ENCODE data around the gene NEXMIF. TPM values are rescaled to one million over a fixed set of nuclear protein-coding genes. Genes with fewer than 3 reads are reported as not detected.
"Not testable (repeated sequence)": the region's sequence is repeated elsewhere in the genome, so short reads cannot be mapped to it uniquely, and the experiment has no call there.

The NEXMIF gene
- total and polyA plus RNA-seq, 8 donors, result 0.19 to 2.2 (median 1.7) TPM

DNA sequence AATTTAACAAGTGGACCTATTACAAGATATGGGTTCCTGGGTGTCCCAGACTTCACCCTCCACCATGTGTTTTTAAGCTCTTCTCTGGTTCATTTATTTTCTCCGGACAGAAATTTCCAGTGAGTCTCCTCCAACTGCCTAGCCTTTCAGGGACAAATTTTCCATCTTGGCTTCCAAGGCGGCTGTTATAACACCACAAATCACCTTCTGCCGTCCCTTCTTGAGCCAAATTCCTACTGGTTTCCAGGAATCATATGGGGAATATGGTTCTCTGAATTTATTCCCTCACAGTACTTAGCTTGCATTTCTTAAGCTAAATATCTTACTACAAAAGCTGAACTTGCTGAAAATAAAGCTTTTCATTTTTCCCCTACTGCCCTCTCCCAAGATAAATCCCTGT, 18.8 kb downstream of the NEXMIF start:
- FAIRE-seq (no peak), DNase-seq (no peak), ATAC-seq (no peak)
- WGBS, 2 donors, result 66 to 90% methylated on average over 3 of the region's 3 CpGs
- intact Hi-C loops (cut with DNase I), result no loop called here
- H3K4me3 ChIP-seq, result no peak overlapping the region
- no peaks in the 10 kb centered on the region for H3K27me3 ChIP-seq
- H3K27ac ChIP-seq, result no peak overlapping the region
- no peaks in the 10 kb centered on the region for H3K9me3 ChIP-seq
- H3K4me1 ChIP-seq, result no peaks in the 10 kb centered on the region
- no peaks in the 10 kb centered on the region for H3K36me3 ChIP-seq
- TF ChIP-seq, protein P1, sequence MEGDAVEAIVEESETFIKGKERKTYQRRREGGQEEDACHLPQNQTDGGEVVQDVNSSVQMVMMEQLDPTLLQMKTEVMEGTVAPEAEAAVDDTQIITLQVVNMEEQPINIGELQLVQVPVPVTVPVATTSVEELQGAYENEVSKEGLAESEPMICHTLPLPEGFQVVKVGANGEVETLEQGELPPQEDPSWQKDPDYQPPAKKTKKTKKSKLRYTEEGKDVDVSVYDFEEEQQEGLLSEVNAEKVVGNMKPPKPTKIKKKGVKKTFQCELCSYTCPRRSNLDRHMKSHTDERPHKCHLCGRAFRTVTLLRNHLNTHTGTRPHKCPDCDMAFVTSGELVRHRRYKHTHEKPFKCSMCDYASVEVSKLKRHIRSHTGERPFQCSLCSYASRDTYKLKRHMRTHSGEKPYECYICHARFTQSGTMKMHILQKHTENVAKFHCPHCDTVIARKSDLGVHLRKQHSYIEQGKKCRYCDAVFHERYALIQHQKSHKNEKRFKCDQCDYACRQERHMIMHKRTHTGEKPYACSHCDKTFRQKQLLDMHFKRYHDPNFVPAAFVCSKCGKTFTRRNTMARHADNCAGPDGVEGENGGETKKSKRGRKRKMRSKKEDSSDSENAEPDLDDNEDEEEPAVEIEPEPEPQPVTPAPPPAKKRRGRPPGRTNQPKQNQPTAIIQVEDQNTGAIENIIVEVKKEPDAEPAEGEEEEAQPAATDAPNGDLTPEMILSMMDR (IDR thresholded peaks at IDR 0.05), result no peak

DNA sequence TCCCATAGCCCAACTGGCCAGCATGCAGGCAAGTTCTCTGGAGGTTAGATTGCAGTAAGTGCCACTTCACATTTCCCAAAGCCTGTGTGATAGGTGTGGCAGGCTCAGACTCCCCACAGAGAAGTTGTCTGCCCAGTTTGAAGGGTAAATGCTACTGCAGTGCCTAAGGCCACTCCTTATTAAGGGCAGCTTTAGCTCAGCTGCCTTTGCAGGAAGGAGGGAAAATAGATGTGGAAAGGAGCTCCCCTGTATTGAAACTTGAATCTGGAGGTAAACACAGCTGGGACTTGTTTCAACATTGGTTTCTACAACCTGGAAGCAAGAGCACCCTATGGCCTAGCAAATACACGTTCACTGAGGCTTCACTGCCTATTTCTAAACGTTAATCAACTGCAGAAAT, 22.4 kb downstream of the NEXMIF start:
- Histone ChIP-seq H3K27me3 (no peaks in the 10 kb centered on the region), H3K27ac (no peak overlapping the region), H3K4me1 (no peaks in the 10 kb centered on the region), H3K36me3 (no peaks in the 10 kb centered on the region), H3K9me3 (no peaks in the 10 kb centered on the region), H3K4me3 (no peak overlapping the region)
- intact Hi-C loops (cut with DNase I), result no loop called here
- FAIRE-seq (no peak), ATAC-seq (peak in 3 of 4 donors; percentile 68 to 79 (median 73)), DNase-seq (no peak)
- 9 to 18% methylated on average over 2 of the region's 2 CpGs for WGBS, 2 donors
- TF ChIP-seq, protein P1 (IDR thresholded peaks at IDR 0.05), result no peak

DNA sequence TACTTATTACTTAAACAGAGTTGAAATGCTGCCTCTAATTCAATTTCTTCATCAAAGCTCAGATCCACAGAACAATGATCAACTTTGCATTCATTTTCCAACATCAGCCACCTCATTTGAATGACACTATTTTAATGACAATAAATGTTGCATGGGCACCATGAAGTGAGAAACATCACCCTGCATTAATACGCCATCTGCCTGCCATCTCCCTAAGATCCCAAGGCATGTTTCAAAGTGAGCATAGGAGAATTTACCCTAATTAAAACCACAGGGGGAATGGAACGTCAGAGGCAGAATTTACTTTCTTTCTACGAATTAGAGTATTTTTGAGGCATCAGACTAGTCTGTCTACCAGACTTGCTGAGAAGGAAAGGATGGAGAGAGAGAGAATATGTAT, 32.7 kb downstream of the NEXMIF start:
- Histone ChIP-seq H3K27ac (no peak overlapping the region), H3K36me3 (no peaks in the 10 kb centered on the region), H3K4me1 (no peaks in the 10 kb centered on the region), H3K27me3 (no peaks in the 10 kb centered on the region), H3K9me3 (no peaks in the 10 kb centered on the region), H3K4me3 (no peak overlapping the region)
- TF ChIP-seq, protein P1 (IDR thresholded peaks at IDR 0.05), result no peak
- WGBS, 2 donors, result 60 to 84% methylated on average over 3 of the region's 3 CpGs
- intact Hi-C loops (cut with DNase I), result no loop called here
- no peak for FAIRE-seq
- DNase-seq, result no peak
- no peak for ATAC-seq

DNA sequence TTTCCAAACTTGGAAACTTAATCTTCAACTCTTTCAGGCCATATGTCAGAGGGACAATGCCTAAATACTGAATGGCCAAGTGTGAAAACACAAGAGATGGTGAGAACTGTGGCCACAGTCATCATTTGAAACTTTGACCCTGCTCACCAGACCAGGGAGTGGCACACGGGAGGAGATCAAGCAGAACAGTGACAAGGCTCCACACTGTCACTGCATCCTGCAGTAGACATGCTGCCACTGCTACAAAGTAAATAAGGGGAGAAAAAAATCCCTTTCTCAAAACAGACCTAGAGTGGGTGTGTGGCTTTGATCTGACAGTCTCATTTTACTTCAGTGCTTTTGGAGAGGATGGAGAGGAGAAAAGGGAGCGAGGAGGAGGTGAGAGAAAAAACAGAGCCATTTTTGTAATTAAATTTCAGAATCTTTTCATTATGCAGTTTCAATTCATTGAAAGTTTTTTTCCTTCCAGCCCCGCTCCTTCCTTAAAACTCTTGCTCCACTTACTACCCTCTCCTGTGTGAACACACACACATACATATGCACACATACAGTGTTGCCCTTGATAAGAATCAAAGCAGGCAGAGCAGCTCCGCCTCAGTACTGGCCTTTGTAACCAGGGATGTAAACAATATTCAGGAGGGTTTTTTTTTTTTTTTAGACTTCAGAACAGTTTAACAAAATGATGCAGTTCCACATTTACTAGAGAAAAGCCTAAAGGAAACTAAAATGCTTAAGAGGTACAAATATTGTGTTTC, 34.4 kb downstream of the NEXMIF start:
- no peak overlapping the region for H3K4me3 ChIP-seq
- intact Hi-C loops (cut with DNase I), result no loop called here
- TF ChIP-seq, protein P1 (IDR thresholded peaks at IDR 0.05), result no peak
- H3K4me1 ChIP-seq, result no peaks in the 10 kb centered on the region
- DNase-seq (no peak), ATAC-seq (no peak), FAIRE-seq (peak; percentile 32)
- H3K27ac ChIP-seq, result no peak overlapping the region
- no peaks in the 10 kb centered on the region for H3K9me3 ChIP-seq
- 49 to 69% methylated on average over 4 of the region's 4 CpGs for WGBS, 2 donors
- no peaks in the 10 kb centered on the region for H3K27me3 ChIP-seq
- no peaks in the 10 kb centered on the region for H3K36me3 ChIP-seq

DNA sequence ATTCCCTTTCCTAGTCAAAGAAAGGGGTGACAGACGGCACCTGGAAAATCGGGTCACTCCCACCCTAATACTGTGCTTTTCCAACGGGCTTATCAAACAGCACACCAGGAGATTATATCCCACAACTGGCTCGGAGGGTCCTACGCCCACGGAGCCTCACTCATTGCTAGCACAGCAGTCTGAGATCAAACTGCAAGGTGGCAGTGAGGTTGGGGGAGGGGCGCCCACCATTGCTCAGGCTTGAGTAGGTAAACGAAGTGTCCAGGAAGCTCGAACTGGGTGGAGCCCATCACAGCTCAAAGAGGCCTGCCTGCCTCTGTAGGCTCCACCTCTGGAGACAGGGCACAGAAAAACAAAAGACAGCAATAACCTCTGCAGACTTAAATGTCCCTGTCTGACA, 42.9 kb downstream of the NEXMIF start:
- ATAC-seq; intact Hi-C loops (cut with DNase I); H3K27me3 ChIP-seq; H3K36me3 ChIP-seq; H3K4me1 ChIP-seq; FAIRE-seq; H3K27ac ChIP-seq; DNase-seq; H3K4me3 ChIP-seq; H3K9me3 ChIP-seq: not testable (repeated sequence)
- WGBS, 2 donors, result 85 to 89% methylated on average over 8 to 9 of the region's 9 CpGs

Data from pancreas (tissue), 10 donors.